Astrocyte (in vitro differentiated cells and primary cell): ENCODE data around the gene MFSD6. TPM values are rescaled to one million over a fixed set of nuclear protein-coding genes. Genes with fewer than 3 reads are reported as not detected.

Experiments
- DNase-seq: peaks from one replicate; pipeline ENCODE4 v3.0.0-alpha.2; 2010; ENCODE audit warnings: low read depth
- FAIRE-seq: peaks from 2 replicates; lab custom pipeline; 2011; peaks lifted over from hg19 to GRCh38; lab: Jason Lieb, UNC
- H2AFZ ChIP-seq: 2 replicates; pipeline ENCODE4 v1.6.0; 2012; ENCODE audit warnings: low read depth, low read length, inconsistent platforms
- H3K27ac ChIP-seq: 2 replicates; pipeline ENCODE4 v1.5.1; 2011; ENCODE audit warnings: low read depth, low read length, inconsistent platforms
- H3K27me3 ChIP-seq: 2 replicates; pipeline ENCODE4 v1.6.0; 2011; ENCODE audit warnings: low read length, inconsistent platforms; ENCODE audit not compliant: insufficient read depth
- H3K36me3 ChIP-seq: 2 replicates; pipeline ENCODE4 v1.5.1; 2011; ENCODE audit warnings: low read length, inconsistent platforms; ENCODE audit not compliant: insufficient read depth
- H3K4me1 ChIP-seq: 2 replicates; pipeline ENCODE4 v1.5.1; 2011; ENCODE audit warnings: low read length, inconsistent platforms; ENCODE audit not compliant: insufficient read depth
- H3K4me2 ChIP-seq: 2 replicates; pipeline ENCODE4 v1.6.0; 2012; ENCODE audit warnings: low read length, inconsistent platforms
- H3K4me3 ChIP-seq: 2 replicates; pipeline ENCODE4 v1.5.1; 2011; ENCODE audit warnings: low read depth, mild to moderate bottlenecking, low read length, inconsistent platforms; ENCODE audit not compliant: insufficient read depth
- H3K79me2 ChIP-seq: 2 replicates; pipeline ENCODE4 v1.6.0; 2012; ENCODE audit warnings: mild to moderate bottlenecking, low read length, inconsistent platforms; ENCODE audit not compliant: insufficient read depth
- H3K9ac ChIP-seq: 2 replicates; pipeline ENCODE4 v1.6.0; 2012; ENCODE audit warnings: mild to moderate bottlenecking, low read length, inconsistent platforms
- H3K9me3 ChIP-seq: 2 replicates; pipeline ENCODE4 v1.5.1; 2012; ENCODE audit warnings: low read depth, mild to moderate bottlenecking, low read length, inconsistent platforms; ENCODE audit not compliant: insufficient read depth
- H4K20me1 ChIP-seq: 2 replicates; pipeline ENCODE4 v1.6.0; 2012; ENCODE audit warnings: low read length, inconsistent platforms; ENCODE audit not compliant: insufficient read depth
- H3K27ac Mint-ChIP-seq: one replicate; pipeline ENCODE4 v1.8.0; 2021; ENCODE audit warnings: mild to moderate bottlenecking, mixed read lengths; ENCODE audit not compliant: unreplicated experiment
- H3K27me3 Mint-ChIP-seq: one replicate; pipeline ENCODE4 v1.8.0; 2021; ENCODE audit warnings: low read depth, mixed read lengths; ENCODE audit not compliant: unreplicated experiment
- H3K36me3 Mint-ChIP-seq: one replicate; pipeline ENCODE4 v1.8.0; 2021; ENCODE audit warnings: low read depth, mixed read lengths; ENCODE audit not compliant: unreplicated experiment
- H3K4me1 Mint-ChIP-seq: one replicate; pipeline ENCODE4 v1.8.0; 2021; ENCODE audit warnings: low read depth, mixed read lengths; ENCODE audit not compliant: unreplicated experiment
- H3K4me3 Mint-ChIP-seq: one replicate; pipeline ENCODE4 v1.8.0; 2021; ENCODE audit warnings: mild to moderate bottlenecking, moderate library complexity, mixed read lengths; ENCODE audit not compliant: unreplicated experiment
- H3K9me3 Mint-ChIP-seq: one replicate; pipeline ENCODE4 v1.8.0; 2021; ENCODE audit warnings: mild to moderate bottlenecking, mixed read lengths; ENCODE audit not compliant: unreplicated experiment
- EZH2 ChIP-seq: IDR thresholded peaks from 2 replicates; pipeline ENCODE4 v1.6.1; 2012; ENCODE audit warnings: mild to moderate bottlenecking, low read length, inconsistent platforms; ENCODE audit not compliant: insufficient read depth
- total RNA-seq: library from RNA; stranded (reverse); gene quantifications from 2 replicates; pipeline ENCODE4 v1.2.1, GENCODE V29; 2021
- TF ChIP-seq, protein P1 (sequence below): IDR thresholded peaks from 2 replicates; pipeline ENCODE4 v1.5.1; 2011; ENCODE audit warnings: low read depth, mild to moderate bottlenecking, inconsistent platforms, low read length, moderate library complexity; ENCODE audit not compliant: insufficient read depth

The MFSD6 gene
- total RNA-seq, 1 donor from 2014 or later: 2.7 TPM

DNA sequence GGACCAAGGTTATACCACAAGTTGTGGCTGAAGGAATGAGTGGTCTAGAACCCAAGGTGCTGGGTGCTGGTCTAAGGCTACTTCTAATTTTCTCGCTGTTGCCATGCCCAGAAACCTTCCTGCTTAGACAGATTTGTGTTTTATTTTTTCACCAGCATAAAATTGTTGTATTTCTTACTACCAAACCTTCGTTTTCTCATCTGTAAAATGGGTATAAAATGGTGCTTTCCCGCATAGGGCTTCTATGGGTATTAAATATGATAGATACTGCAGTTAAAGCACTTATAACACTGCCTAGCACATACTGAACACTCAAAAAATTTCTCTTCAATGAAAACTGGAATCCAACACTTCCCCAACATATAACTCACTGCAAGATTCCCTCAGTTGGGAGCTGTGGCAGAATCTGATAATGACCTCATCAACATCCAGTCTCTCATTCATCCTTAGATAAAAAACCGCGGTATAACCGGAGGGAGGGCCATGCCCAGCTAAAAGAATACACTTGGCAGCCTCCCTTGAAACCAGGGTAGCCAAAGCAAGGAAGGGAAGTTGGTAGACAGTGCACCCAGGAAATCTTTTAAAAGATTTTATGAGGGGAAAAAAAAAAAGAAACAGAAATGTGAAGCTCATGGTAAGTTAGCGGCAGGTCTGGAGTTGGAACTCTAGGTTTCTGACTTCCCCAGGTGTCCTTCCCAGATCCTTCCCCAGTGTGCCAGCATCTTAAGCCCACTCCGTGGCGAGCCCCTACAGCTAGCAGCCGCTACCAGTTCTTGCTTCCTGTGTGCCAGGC is 125.2 kb downstream of the MFSD6 start:
- no peak for FAIRE-seq
- Histone ChIP-seq H4K20me1 (no peaks in the 10 kb centered on the region), H3K4me3 (peak overlapping the region; percentile 72), H3K9ac (peak overlapping the region; percentile 84), H2AFZ (peak overlapping the region; percentile 97), H3K9me3 (no peaks in the 10 kb centered on the region), H3K36me3 (no peaks in the 10 kb centered on the region), H3K27me3 (no peaks in the 10 kb centered on the region), H3K4me2 (peak overlapping the region; percentile 89), H3K79me2 (no peaks in the 10 kb centered on the region), H3K4me1 (peaks cover 22% of the 10 kb centered on the region), H3K27ac (no peak overlapping the region)
- no peak for TF ChIP-seq EZH2
- TF ChIP-seq, protein P1, sequence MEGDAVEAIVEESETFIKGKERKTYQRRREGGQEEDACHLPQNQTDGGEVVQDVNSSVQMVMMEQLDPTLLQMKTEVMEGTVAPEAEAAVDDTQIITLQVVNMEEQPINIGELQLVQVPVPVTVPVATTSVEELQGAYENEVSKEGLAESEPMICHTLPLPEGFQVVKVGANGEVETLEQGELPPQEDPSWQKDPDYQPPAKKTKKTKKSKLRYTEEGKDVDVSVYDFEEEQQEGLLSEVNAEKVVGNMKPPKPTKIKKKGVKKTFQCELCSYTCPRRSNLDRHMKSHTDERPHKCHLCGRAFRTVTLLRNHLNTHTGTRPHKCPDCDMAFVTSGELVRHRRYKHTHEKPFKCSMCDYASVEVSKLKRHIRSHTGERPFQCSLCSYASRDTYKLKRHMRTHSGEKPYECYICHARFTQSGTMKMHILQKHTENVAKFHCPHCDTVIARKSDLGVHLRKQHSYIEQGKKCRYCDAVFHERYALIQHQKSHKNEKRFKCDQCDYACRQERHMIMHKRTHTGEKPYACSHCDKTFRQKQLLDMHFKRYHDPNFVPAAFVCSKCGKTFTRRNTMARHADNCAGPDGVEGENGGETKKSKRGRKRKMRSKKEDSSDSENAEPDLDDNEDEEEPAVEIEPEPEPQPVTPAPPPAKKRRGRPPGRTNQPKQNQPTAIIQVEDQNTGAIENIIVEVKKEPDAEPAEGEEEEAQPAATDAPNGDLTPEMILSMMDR: no peak
- peak; percentile 26 for DNase-seq
- H3K4me1 Mint-ChIP-seq: peaks cover 8% of the 10 kb centered on the region
- H3K9me3 Mint-ChIP-seq: peaks cover 5% of the 10 kb centered on the region
- H3K27me3 Mint-ChIP-seq: no peaks in the 10 kb centered on the region
- H3K36me3 Mint-ChIP-seq: peaks cover 4% of the 10 kb centered on the region
- peak overlapping the region; percentile 93 for H3K4me3 Mint-ChIP-seq
- no peak overlapping the region for H3K27ac Mint-ChIP-seq

DNA sequence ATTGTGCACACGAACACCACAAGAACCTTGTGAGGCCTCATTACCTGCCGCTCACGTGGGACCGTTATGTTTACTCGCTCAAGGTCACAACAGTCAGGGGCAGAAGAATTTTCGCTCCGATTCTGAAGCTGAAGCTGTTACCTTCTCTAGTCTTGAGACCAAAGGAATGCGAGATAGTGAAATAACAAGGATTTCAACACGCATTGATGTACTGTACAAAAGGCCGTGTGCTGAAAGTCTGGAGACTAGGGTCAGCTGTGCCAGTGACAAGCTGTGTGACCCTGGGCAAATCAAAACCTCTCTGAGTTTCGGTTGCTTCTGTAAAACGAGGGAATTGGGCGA is 125.8 kb downstream of the MFSD6 start:
- DNase-seq (no peak), FAIRE-seq (no peak)
- Histone ChIP-seq H3K79me2 (no peaks in the 10 kb centered on the region), H3K27me3 (no peaks in the 10 kb centered on the region), H3K4me1 (peaks cover 22% of the 10 kb centered on the region), H3K4me2 (peak overlapping the region; percentile 89), H3K36me3 (no peaks in the 10 kb centered on the region), H4K20me1 (no peaks in the 10 kb centered on the region), H3K9ac (peak overlapping the region; percentile 84), H3K4me3 (peak overlapping the region; percentile 72), H3K9me3 (no peaks in the 10 kb centered on the region), H2AFZ (peak overlapping the region; percentile 97), H3K27ac (peak overlapping the region; percentile 55)
- TF ChIP-seq, protein P1: no peak
- TF ChIP-seq EZH2: no peak
- Mint-ChIP-seq H3K27me3 (no peaks in the 10 kb centered on the region), H3K4me3 (peak overlapping the region; percentile 93), H3K4me1 (peaks cover 6% of the 10 kb centered on the region), H3K36me3 (peaks cover 4% of the 10 kb centered on the region), H3K27ac (peak overlapping the region; percentile 88), H3K9me3 (peaks cover 8% of the 10 kb centered on the region)
